SU-DHL-6 (cell line): ENCODE data around the gene MEIS2.

Source experiments
- EZH2phosphoT487 ChIP-seq: fragments of 200-600 bp; sonication (generic), shearing (Covaris generic); conservative IDR thresholded peaks from 2 replicates; pipeline ENCODE4 v1.6.1; 2018; ENCODE audit warnings: mild to moderate bottlenecking, antibody characterized with exemption, low read length, moderate library complexity, mixed read lengths
- TF ChIP-seq, protein P1 (sequence below): fragments of 200-600 bp; sonication (generic); IDR thresholded peaks from one replicate; pipeline ENCODE4 v1.5.1; 2017; ENCODE audit warnings: antibody characterized with exemption, mild to moderate bottlenecking, low read length, moderate library complexity; ENCODE audit not compliant: insufficient read depth, poor library complexity, severe bottlenecking

DNA sequence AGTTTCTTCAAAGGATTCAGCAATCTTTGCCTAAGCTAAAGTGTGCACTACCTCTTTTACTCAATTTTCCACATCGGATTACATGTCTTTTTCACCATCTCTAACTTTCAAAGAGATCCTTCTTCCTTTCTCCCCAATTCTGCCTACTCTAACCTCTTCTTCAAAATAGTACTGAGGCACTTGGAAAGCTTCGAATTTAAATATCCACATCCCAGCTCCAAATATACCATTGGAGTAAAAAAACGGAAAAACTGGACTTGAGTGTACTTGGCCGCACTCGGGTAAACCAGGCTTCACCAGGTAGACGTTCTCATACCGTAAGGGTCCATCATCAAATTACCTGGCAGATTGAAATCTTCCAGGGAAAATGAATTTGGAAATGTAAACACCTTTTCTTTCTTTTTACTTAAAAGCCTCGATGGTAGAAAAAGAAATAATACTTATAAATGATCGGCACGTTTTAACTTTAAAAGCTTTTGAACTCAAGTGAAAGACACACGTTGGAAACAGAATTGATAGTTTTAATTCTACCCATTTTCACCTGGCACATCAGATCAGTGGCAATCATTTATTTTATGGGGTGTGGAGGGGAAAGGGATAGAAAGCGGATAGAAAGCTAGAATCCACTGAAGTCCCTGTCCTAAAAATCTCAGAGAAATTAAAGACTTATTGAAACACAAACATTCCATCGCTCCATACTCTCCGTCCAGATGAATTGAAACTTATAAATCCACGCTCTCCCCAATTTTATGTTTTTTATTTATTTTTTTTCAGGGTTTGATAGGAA is 8.2 kb upstream of the MEIS2 start:
- TF ChIP-seq, protein P1, sequence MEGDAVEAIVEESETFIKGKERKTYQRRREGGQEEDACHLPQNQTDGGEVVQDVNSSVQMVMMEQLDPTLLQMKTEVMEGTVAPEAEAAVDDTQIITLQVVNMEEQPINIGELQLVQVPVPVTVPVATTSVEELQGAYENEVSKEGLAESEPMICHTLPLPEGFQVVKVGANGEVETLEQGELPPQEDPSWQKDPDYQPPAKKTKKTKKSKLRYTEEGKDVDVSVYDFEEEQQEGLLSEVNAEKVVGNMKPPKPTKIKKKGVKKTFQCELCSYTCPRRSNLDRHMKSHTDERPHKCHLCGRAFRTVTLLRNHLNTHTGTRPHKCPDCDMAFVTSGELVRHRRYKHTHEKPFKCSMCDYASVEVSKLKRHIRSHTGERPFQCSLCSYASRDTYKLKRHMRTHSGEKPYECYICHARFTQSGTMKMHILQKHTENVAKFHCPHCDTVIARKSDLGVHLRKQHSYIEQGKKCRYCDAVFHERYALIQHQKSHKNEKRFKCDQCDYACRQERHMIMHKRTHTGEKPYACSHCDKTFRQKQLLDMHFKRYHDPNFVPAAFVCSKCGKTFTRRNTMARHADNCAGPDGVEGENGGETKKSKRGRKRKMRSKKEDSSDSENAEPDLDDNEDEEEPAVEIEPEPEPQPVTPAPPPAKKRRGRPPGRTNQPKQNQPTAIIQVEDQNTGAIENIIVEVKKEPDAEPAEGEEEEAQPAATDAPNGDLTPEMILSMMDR = no peak
- TF ChIP-seq EZH2phosphoT487 = no peak
